Peyer's patch (tissue), 4 donors: Measurements from ENCODE around the gene PRIM1.

Experiments
- POLR2A ChIP-seq, 2 donors: fragments of 450-650 bp; IDR thresholded peaks; one replicate each; pipeline ENCODE4 v1.5.1; 2017; ENCODE audit warnings: antibody characterized with exemption in 2 of 2, mild to moderate bottlenecking in 2 of 2, moderate library complexity in 2 of 2
- TF ChIP-seq, protein P1 (sequence below), 6 experiments: fragments of 450-650 bp in 4 of 6; fragments of 200-600 bp in 2 of 6; sonication (generic) in 1 of 6; IDR thresholded peaks; one replicate each; pipeline ENCODE4 v1.5.1; 2017 to 2019; ENCODE audit warnings: antibody characterized with exemption in 6 of 6, mild to moderate bottlenecking in 3 of 6, moderate library complexity in 1 of 6

GRCh38 chr12:56792678-56793077 is 40.6 kb upstream of the PRIM1 start:
- TF ChIP-seq, protein P1, sequence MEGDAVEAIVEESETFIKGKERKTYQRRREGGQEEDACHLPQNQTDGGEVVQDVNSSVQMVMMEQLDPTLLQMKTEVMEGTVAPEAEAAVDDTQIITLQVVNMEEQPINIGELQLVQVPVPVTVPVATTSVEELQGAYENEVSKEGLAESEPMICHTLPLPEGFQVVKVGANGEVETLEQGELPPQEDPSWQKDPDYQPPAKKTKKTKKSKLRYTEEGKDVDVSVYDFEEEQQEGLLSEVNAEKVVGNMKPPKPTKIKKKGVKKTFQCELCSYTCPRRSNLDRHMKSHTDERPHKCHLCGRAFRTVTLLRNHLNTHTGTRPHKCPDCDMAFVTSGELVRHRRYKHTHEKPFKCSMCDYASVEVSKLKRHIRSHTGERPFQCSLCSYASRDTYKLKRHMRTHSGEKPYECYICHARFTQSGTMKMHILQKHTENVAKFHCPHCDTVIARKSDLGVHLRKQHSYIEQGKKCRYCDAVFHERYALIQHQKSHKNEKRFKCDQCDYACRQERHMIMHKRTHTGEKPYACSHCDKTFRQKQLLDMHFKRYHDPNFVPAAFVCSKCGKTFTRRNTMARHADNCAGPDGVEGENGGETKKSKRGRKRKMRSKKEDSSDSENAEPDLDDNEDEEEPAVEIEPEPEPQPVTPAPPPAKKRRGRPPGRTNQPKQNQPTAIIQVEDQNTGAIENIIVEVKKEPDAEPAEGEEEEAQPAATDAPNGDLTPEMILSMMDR (IDR thresholded peaks at IDR 0.05): no peak
- TF ChIP-seq POLR2A (IDR thresholded peaks at IDR 0.05): no peak
